Keratinocyte (primary cell): ENCODE measurements around the gene CALM1.

ENCODE experiments used
- EZH2 ChIP-seq: IDR thresholded peaks from one replicate; pipeline ENCODE4 v1.6.1; 2012; ENCODE audit warnings: inconsistent platforms, mild to moderate bottlenecking, low read length, moderate library complexity
- TF ChIP-seq, protein P1 (sequence below), 3 experiments: IDR thresholded peaks in 1 of 3; conservative IDR thresholded peaks in 1 of 3; optimal IDR thresholded peaks in 1 of 3; 2 replicates in 2 of 3; 3 replicates in 1 of 3; pipeline versions ENCODE3 to v1.5.1; 2011; ENCODE audit warnings: low read length in 3 of 3, mild to moderate bottlenecking in 3 of 3, moderate library complexity in 2 of 3, control low read depth in 1 of 3, inconsistent platforms in 1 of 3; ENCODE audit not compliant: insufficient read depth in 2 of 3; ENCODE audit errors: extremely low read depth in 1 of 3

DNA sequence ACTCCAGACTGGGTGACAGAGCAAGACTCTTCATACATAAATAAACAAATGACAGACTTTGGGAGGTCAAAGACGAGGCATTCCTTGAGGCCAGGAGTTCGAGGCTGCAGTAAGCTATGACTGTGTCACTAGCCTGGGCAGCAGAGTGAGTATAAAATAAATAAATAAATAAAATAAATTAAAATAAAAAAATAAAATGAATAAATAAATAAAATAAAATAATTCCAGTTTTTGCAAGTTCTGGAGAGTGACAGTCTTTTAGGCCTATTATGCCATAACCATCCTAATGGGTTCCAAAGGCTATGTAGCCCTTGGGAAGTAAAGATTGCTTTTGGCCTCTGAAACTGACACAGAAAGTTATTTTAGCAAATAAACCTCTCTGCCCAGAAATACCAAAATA is 48.6 kb upstream of the CALM1 start:
- TF ChIP-seq, protein P1, sequence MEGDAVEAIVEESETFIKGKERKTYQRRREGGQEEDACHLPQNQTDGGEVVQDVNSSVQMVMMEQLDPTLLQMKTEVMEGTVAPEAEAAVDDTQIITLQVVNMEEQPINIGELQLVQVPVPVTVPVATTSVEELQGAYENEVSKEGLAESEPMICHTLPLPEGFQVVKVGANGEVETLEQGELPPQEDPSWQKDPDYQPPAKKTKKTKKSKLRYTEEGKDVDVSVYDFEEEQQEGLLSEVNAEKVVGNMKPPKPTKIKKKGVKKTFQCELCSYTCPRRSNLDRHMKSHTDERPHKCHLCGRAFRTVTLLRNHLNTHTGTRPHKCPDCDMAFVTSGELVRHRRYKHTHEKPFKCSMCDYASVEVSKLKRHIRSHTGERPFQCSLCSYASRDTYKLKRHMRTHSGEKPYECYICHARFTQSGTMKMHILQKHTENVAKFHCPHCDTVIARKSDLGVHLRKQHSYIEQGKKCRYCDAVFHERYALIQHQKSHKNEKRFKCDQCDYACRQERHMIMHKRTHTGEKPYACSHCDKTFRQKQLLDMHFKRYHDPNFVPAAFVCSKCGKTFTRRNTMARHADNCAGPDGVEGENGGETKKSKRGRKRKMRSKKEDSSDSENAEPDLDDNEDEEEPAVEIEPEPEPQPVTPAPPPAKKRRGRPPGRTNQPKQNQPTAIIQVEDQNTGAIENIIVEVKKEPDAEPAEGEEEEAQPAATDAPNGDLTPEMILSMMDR (optimal IDR thresholded peaks at IDR 0.05 in 1 of 3, IDR thresholded peaks at IDR 0.05 in 1 of 3, conservative IDR thresholded peaks at IDR 0.05 in 1 of 3; ENCODE audit: extremely low read depth in 1 of 3, insufficient read depth in 2 of 3, low read length in 3 of 3): no peak
- TF ChIP-seq EZH2: no peak
